Testis (tissue), 2 donors: ENCODE data around the gene MT1B.
"Not testable (repeated sequence)": the region's sequence is repeated elsewhere in the genome, so short reads cannot be mapped to it uniquely, and the experiment has no call there.

Source experiments
- CTCF ChIP-seq, 3 experiments: fragments of 450-650 bp in 2 of 3; fragments of 200-600 bp in 1 of 3; sonication (generic) in 1 of 3; IDR thresholded peaks; one replicate each; pipeline ENCODE4 v1.5.1; 2016 to 2019; ENCODE audit warnings: antibody characterized with exemption in 3 of 3, mild to moderate bottlenecking in 2 of 3, moderate library complexity in 1 of 3
- POLR2A ChIP-seq: fragments of 450-650 bp; IDR thresholded peaks from one replicate; pipeline ENCODE4 v1.6.1; 2017; ENCODE audit warnings: antibody characterized with exemption, mild to moderate bottlenecking, moderate library complexity

- not testable (repeated sequence) for TF ChIP-seq CTCF (IDR thresholded peaks at IDR 0.05); POLR2A
Measured at GRCh38 chr16:56674570-56674969, 22.9 kb downstream of the MT1B start.
